HG03280 (cell line): Measurements from ENCODE around the gene IGF2BP3.
"Not testable (repeated sequence)": the region's sequence is repeated elsewhere in the genome, so short reads cannot be mapped to it uniquely, and the experiment has no call there.

ENCODE experiments used
- ATAC-seq: cut with Tn5 transposase; IDR thresholded peaks from one replicate; pipeline ENCODE4 v1.9.1; 2021; ENCODE audit warnings: mild to moderate bottlenecking, moderate library complexity; ENCODE audit not compliant: unreplicated experiment

Gene IGF2BP3

GRCh38 chr7:23343806-23344475 lies 126.3 kb downstream of the IGF2BP3 start:
- ATAC-seq = no peak

- no peak for ATAC-seq
Observed at GRCh38 chr7:23343102-23343501, 127.2 kb downstream of the IGF2BP3 start.

DNA sequence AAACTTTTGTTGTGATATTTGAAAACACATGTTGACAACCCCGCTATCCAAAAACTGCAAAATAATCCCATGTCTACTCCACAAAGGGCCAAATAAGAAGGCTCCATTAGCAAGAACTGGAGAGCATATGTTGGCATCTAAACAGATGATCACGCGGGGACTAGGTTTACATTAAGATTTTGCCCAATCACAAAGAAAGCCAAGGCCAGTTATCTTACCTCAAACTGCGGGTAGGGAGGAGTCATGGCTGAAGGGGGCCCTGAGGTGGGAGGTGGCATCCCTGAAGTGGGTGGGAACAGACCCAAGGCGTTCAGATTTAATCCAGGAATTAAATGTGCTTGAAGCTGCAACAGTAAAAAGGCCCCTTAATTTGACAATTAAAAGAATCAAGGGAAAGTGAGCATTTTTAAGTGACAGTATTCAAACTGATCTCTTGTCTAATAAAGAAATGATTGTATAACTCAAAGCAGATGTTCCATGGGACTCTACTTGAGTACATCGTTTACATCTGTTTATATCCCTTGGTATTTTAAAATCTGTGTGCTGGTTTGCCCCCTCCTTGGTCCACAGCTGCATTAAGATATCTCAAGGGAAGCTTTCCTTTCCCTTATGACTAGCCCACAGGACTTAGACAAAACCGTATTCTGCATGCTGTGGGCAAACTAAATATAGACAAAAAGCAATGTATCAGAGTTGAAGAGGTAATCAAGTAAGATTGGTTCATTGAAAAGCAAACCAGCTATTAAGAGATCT lies 128.3 kb downstream of the IGF2BP3 start:
- ATAC-seq = no peak

GRCh38 chr7:23338863-23339262 lies 131.4 kb downstream of the IGF2BP3 start:
- no peak for ATAC-seq

GRCh38 chr7:23338439-23338838 lies 131.9 kb downstream of the IGF2BP3 start:
- no peak for ATAC-seq

GRCh38 chr7:23337374-23337773 lies 132.9 kb downstream of the IGF2BP3 start:
- ATAC-seq = no peak

DNA sequence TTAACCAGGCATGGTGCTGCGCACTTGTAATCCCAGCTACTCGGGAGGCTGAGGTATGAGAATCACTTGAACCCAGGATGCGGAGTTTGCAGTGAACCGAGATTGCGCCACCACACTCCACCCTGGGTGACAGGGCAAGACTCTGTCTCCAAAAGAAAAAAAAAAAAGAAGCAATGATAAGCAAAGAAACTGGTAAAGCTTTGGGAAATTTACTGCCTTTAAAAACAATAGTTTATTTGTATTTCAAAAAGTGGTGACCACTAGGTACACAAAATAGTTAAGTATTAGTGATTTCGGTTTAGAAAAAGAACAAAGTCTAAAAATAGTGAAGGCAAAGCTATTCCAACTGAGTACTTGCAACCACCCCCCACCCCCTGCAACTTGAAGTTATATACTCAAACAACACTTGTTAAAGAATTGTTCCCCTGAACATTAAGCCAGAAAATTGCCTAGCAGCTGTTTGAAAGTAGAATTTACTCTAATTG lies 133.4 kb downstream of the IGF2BP3 start:
- no peak for ATAC-seq

GRCh38 chr7:23336086-23336485 lies 134.2 kb downstream of the IGF2BP3 start:
- ATAC-seq = no peak

DNA sequence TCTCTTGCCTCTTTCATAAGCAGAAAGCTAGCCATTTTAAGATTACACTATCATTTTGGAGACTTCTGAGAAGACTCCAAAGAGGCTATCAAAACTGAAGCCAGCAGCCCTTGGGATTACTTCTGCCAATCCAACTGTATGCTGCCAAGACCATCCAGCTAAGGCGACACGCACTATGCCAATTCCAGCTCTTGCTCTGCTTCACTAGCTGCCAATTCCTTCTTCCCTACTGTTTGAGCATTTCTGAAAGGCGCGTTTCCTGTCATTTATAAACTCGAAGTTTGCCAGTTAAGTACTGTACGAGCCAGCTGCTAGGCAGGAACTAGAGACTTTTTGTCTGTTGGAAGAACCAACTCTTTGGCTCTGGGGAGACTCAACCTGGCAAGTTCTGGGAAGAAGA lies 134.7 kb downstream of the IGF2BP3 start:
- ATAC-seq = no peak

DNA sequence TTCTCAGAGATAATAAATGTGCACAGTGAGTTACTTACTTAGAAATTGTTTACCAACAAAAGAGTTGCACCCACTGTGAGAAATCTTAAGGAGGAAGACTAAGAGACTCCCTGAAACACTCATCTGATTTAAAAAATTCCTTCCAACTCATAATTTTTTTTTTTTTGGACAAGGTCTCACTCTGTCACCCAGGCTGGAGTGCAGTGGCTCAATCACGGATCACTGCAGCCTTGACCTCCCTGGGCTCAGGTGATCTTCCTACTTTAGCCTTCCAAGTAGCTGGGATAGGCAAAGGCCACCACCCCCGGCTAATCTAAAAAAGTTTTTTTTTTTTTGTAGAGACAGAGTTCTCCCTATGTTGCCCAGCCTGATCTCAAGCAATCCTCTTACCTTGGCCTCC lies 135.2 kb downstream of the IGF2BP3 start:
- ATAC-seq = no peak

- no peak for ATAC-seq
Observed at GRCh38 chr7:23334482-23335056, 135.7 kb downstream of the IGF2BP3 start.

GRCh38 chr7:23333671-23334246 lies 136.5 kb downstream of the IGF2BP3 start:
- no peak for ATAC-seq

DNA sequence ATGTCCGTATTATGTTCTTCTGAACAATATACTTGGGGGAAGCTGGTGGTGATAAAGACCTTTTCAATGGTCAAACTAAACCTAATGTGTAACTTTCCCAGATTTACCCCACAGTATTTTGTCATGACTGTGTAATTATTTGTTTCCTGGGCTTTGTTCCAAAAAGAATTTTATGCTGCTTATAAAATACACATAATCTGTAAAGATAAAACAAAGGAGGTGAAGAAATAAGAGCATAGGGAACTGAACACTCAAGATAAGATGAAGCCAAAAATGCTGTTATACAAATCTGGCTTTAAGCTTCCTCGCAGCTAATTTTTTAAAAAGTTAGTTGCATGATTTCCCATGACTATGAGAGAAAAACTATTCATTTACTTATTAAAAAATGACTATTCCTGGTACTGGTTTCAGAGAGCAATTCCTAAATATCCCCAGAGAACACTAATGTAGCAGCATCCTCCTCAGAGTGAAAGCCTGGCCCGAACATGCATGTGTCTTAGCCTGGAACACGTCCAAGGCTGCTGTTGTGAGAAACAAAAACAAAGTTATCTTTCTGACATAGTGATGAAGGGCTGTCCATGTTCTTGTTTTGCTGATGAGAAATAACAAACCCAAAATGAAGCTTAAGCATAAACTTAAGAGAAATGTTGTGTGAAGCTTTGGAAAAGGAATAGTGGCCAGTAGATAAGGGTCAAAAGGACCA lies 137.2 kb downstream of the IGF2BP3 start:
- ATAC-seq = no peak

DNA sequence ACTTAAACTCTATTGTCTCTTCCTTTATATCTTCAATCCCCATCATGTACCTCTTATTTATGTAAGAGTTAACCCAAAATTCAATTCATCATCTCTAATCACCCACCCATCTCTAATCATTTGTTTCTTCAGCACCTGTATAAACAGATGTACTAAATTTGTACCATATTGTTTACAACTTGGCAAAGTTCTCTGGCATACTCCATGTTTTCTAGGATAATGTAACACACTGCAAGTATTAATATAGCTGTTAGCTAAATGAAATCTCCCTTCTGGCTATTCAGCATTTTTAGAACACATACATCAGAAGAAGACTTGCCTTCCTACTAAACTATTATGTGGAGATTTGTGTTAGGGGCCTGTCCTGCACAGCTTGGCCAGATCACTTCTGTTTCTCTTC lies 138.1 kb downstream of the IGF2BP3 start:
- ATAC-seq = no peak

GRCh38 chr7:23331132-23331531 lies 139.2 kb downstream of the IGF2BP3 start:
- no peak for ATAC-seq

DNA sequence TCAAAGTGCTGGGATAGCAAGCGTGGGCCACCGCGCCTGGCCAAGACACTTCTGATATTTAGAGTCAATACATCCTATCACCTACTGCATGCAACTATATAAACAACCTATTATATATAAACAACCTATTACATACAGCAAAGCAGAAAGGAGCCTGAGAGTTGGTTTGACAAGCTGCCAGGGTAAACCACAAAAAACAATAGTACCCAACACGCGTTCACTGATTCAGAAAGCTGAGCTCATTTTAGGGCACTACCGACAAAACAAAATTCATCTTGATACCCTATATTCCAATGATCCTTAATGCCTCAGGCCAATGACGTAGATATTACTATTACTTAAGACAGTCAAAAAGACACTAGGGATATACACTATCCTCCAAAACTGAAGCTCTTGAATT lies 154.9 kb downstream of the IGF2BP3 start:
- ATAC-seq = no peak

DNA sequence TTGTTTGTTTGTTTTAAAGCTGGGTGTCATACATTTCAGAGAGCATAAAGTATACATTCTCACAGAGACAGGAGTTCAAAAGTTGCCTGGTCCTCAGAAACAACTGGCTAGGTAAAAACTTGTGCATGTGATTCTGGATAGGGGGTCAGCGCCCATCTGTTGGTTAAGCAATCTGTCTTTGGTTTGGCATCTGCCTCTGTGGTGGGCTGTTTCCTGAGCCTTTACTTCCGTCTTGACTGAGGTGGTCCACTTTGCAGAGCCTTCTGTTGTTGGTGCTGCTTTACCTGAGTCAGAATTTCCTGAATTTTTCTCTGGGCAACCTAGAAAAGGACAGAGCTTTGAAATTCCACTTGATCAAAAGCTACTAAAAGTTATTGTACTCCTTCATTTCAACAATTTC lies 158.2 kb downstream of the IGF2BP3 start:
- not testable (repeated sequence) for ATAC-seq

GRCh38 chr7:23308754-23309153 lies 161.5 kb downstream of the IGF2BP3 start:
- ATAC-seq = no peak

GRCh38 chr7:23306936-23307521 lies 163.3 kb downstream of the IGF2BP3 start:
- no peak for ATAC-seq

DNA sequence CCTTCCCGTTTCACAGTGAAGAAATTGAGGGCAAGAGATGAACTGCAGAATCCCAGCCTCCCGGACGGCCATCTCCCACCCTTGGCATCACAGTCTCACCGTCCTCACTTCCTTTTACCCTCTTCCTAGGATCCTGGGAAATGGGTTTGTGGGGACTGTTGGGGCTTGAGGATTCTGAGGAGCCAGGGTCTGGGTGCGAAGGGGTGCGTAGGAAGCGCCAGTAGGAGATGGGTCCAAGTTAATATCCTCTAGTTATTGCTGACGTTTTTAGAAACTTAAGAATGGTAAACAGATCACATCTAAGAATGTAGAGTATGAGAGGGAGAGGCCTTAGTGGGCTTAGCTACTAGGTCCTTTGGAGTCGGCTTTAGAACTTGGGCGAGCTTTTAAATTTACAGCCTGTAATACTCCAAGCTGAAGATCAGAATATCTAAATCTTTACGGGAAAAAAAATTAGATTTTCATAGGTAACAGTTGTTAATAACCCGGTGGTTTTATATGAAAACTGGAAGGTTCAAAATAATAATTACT lies 170.5 kb downstream of the IGF2BP3 start:
- ATAC-seq = no peak
